Measurements from ENCODE around the gene MAP4K3.

MAP4K3 gene

DNA sequence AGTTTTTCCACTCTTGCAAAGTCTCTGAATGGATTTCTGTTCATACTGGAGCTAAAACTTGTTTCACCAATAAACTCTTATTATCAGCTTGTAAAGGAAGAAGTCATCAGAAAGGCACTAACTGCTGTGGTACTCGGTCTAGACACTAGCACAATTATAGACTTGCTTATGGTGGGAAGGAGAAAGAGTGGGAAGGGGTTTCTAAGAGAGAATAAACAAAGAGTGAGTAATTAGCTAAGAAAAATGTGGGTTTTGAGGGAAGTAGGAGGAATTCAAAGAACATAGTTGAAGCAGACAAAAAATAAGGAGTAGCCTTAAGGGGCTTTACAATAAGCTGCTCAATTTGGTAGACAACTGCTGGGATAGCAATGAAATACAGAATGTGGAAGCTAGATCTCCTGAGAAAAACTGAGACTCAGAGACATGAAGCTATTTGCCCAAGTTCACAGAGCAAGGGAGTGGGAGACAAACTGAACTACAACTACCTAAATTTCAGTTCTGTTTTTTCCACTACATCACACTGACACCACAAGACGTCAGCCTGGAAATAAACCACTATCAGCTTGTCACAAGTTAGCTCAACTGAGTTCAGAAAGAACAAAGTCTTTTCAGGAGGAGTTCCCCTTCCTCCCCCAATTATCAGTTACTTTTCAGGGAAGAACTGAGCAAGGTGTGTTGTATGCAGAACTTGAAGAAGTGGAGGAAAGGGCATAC, 59.7 kb downstream of the MAP4K3 start:
- no peak overlapping the region for H3K4me3 ChIP-seq (ENCODE audit: low read depth, low read length)
- peak; percentile 71 for DNase-seq (ENCODE audit: low read depth)
- TF ChIP-seq, protein P1, sequence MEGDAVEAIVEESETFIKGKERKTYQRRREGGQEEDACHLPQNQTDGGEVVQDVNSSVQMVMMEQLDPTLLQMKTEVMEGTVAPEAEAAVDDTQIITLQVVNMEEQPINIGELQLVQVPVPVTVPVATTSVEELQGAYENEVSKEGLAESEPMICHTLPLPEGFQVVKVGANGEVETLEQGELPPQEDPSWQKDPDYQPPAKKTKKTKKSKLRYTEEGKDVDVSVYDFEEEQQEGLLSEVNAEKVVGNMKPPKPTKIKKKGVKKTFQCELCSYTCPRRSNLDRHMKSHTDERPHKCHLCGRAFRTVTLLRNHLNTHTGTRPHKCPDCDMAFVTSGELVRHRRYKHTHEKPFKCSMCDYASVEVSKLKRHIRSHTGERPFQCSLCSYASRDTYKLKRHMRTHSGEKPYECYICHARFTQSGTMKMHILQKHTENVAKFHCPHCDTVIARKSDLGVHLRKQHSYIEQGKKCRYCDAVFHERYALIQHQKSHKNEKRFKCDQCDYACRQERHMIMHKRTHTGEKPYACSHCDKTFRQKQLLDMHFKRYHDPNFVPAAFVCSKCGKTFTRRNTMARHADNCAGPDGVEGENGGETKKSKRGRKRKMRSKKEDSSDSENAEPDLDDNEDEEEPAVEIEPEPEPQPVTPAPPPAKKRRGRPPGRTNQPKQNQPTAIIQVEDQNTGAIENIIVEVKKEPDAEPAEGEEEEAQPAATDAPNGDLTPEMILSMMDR (IDR thresholded peaks at IDR 0.05; ENCODE audit: low read depth, low read length, missing control alignments) = no peak

DNA sequence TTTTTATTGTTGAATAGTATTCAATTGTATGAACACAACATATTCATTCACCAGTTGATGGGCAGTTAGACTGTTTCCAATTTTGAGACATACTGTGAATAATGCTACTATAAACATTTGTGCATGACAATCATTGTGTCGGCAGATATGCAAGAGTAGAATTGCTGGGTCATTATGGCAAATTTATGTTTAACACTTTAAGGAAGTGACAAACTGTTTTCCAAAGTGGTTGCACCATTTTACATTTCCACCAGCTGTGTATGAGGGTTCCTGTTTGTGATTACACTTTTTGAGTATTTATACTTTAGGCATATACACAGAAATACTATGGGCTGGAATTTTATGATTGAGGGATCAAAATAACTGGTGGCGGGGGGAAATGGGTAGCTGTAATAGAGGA, 61.2 kb downstream of the MAP4K3 start:
- no peak for DNase-seq (ENCODE audit: low read depth)
- no peak overlapping the region for H3K4me3 ChIP-seq (ENCODE audit: low read depth, low read length)
- TF ChIP-seq, protein P1 (IDR thresholded peaks at IDR 0.05; ENCODE audit: low read depth, low read length, missing control alignments) = no peak

DNA sequence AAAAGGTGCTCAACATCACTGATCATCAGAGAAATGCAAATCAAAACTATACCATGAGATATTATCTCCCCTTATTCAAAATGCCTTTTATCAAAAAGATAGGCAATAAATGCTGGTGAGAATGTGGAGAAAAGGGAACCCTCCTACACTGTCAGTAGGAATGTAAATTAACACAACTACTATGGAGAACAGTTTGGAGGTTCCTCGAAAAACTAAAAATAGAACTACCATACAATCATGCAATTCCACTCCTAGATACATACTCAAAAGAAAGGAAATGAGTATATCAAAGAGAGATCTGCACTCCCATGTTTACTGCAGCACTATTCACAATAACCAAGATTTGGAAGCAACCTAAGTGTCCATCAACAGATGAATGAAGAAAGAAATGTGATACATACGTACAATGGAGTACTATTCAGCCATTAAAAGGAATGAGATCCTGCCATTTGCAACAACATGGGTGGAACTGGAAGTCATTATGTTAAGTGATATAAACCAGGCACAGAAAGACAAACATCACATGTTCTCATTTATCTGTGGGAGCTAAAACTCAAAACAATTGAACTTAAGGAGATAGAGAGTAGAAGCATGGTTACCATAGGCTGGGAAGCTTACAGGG, 63.8 kb downstream of the MAP4K3 start:
- no peak overlapping the region for H3K4me3 ChIP-seq (ENCODE audit: low read depth, low read length)
- DNase-seq (ENCODE audit: low read depth) = no peak
- TF ChIP-seq, protein P1 (IDR thresholded peaks at IDR 0.05; ENCODE audit: low read depth, low read length, missing control alignments) = no peak

DNA sequence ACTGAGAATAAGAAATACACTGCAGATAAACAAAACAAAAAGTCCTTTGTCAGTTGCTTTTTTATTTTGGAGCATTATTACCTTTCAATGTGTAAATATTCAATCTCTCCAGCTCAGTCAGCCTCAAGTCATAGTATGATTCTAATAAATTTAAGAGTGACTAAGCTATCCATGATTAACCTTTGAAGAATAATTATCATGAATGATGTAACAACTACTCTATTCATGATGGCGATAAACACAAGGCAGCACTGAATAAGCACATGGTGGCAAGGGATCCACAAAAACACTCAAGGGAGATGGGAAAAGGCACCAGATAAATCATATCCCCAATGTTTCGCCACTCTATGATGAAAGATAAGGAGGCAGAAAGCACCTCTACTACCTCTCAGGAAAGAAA, 67.0 kb downstream of the MAP4K3 start:
- DNase-seq (ENCODE audit: low read depth) = no peak
- TF ChIP-seq, protein P1 (IDR thresholded peaks at IDR 0.05; ENCODE audit: low read depth, low read length, missing control alignments) = no peak
- no peak overlapping the region for H3K4me3 ChIP-seq (ENCODE audit: low read depth, low read length)

DNA sequence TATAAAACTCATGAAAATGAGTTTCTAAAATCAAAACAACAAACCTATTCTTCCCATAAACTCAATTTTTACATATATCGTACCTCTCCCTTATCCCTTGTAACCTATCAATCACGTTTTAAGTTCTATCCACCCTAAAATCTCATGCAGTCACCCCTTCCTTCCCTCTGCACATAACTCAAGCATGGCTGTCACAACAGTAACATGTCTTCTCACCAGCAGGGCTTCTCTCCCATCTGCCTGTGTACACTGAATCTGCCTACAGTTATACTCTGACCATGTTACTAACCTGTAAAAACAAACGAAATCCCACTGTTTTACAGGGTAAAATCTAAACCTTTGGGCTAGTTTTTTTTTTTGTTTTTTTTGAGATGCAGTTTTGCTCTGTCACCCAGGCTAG, 68.2 kb downstream of the MAP4K3 start:
- DNase-seq (ENCODE audit: low read depth) = no peak
- no peak overlapping the region for H3K4me3 ChIP-seq (ENCODE audit: low read depth, low read length)
- TF ChIP-seq, protein P1 (IDR thresholded peaks at IDR 0.05; ENCODE audit: low read depth, low read length, missing control alignments) = no peak

DNA sequence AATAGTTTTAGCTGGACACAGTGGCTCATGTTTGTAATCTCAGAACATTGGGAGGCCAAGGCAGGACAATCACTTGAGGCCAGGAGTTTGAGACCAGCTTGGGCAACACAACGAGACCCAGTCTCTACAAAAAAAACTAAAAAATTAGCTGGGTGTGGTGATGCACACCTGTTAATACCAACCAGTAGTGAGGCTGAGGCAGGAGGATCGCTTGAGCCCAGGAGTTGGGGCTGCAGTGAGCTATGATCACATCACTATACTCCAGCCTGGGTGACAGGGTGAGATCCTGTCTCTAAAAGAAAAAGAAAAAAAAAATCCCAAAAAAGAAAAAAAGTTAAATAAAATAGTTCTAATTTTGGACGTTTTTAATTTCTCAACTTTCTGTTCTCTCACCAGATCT, 68.7 kb downstream of the MAP4K3 start:
- TF ChIP-seq, protein P1 (IDR thresholded peaks at IDR 0.05; ENCODE audit: low read depth, low read length, missing control alignments) = no peak
- no peak overlapping the region for H3K4me3 ChIP-seq (ENCODE audit: low read depth, low read length)
- no peak for DNase-seq (ENCODE audit: low read depth)

DNA sequence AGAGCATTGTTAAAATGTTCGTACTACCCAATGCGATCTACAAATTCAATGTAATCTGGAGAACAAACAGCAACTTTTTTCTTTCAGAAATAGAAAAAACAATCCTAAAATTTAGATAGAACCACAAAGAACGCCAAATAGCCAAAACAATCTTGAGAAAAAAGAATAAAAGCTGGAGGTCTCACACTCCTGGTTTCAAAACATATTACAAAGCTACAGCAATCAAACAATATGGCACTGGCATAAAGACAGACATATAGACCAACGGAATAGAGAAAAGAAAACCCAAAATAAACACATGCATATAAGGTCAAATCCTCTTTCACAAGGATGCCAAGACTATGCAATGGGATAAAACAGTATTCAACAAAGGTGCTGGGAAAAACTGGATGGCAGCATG, 74.5 kb downstream of the MAP4K3 start:
- DNase-seq (ENCODE audit: low read depth) = no peak
- H3K4me3 ChIP-seq (ENCODE audit: low read depth, low read length) = no peak overlapping the region
- TF ChIP-seq, protein P1 (IDR thresholded peaks at IDR 0.05; ENCODE audit: low read depth, low read length, missing control alignments) = no peak

All from GM12864 (cell line).